ENCODE results near the gene ITGB4.

- TF ChIP-seq TARDBP (IDR thresholded peaks at IDR 0.05) (no peak), ARNT (IDR thresholded peaks at IDR 0.05) (no peak), SP1 (IDR thresholded peaks at IDR 0.05) (no peak), CTBP1 (IDR thresholded peaks at IDR 0.05; ENCODE audit: borderline replicate concordance) (no peak), FOXA1 (IDR thresholded peaks at IDR 0.05) (no peak), ZNF384 (IDR thresholded peaks at IDR 0.05) (no peak), LEF1 (IDR thresholded peaks at IDR 0.05; ENCODE audit: borderline replicate concordance) (no peak), HDGF (IDR thresholded peaks at IDR 0.05; ENCODE audit: borderline replicate concordance) (no peak), NFRKB (IDR thresholded peaks at IDR 0.05) (no peak), FOXK2 (IDR thresholded peaks at IDR 0.05) (no peak), BHLHE40 (IDR thresholded peaks at IDR 0.05; ENCODE audit: borderline replicate concordance) (no peak), PKNOX1 (IDR thresholded peaks at IDR 0.05) (0 out of 2 replicates have a peak, but pooled peaks have one; percentile 11), ELF4 (IDR thresholded peaks at IDR 0.05) (no peak), SUZ12 (IDR thresholded peaks at IDR 0.05) (no peak)
Measured at GRCh38 chr17:75691801-75692626, 29.2 kb upstream of the ITGB4 start.

Measured in HEK293T (cell line).